GM13976 (cell line): ENCODE results near the gene SLCO1B1.
"Not testable (repeated sequence)": the region's sequence is repeated elsewhere in the genome, so short reads cannot be mapped to it uniquely, and the experiment has no call there.

Source experiments
- DNase-seq: peaks from one replicate; pipeline ENCODE4 v3.0.0; 2012; ENCODE audit warnings: low spot score
- CTCF ChIP-seq: IDR thresholded peaks from 2 replicates; pipeline ENCODE4 v1.5.1; 2012; ENCODE audit warnings: borderline replicate concordance, mild to moderate bottlenecking; ENCODE audit not compliant: insufficient read depth; ENCODE audit errors: extremely low read depth, missing control alignments, control extremely low read depth
- in situ Hi-C: fragments of 300-500 bp; cut with MboI; formaldehyde crosslinking; loops from one replicate; pipeline ENCODE4 v1.12.0; 2022; ENCODE audit warnings: low sequenced_read_pairs, mixed read lengths, inconsistent platforms; ENCODE audit not compliant: unreplicated experiment

Gene SLCO1B1

GRCh38 chr12:21130998-21131397 lies at the start of gene SLCO1B1:
SLCO1B1 (plus strand) TSS chr12:21131194; CDS start chr12:21141575, 10,381 bp downstream.
- no peak for TF ChIP-seq CTCF
- no peak for DNase-seq
- in situ Hi-C loops: no loop called here

GRCh38 chr12:21084753-21085152 lies 46.2 kb upstream of the SLCO1B1 start:
- in situ Hi-C loops, DNase-seq: not testable (repeated sequence)

GRCh38 chr12:21111732-21112131 lies 19.3 kb upstream of the SLCO1B1 start:
- no peak for TF ChIP-seq CTCF
- DNase-seq: no peak
- in situ Hi-C loops: no loop called here

- in situ Hi-C loops: no loop called here
- no peak for TF ChIP-seq CTCF
- no peak for DNase-seq
Measured at GRCh38 chr12:21113266-21113665, 17.7 kb upstream of the SLCO1B1 start.

GRCh38 chr12:21117995-21118394 lies 13.0 kb upstream of the SLCO1B1 start:
- DNase-seq: no peak
- in situ Hi-C loops: no loop called here
- TF ChIP-seq CTCF: no peak

- in situ Hi-C loops: no loop called here
- DNase-seq: no peak
- no peak for TF ChIP-seq CTCF
Measured at GRCh38 chr12:21118760-21119159, 12.2 kb upstream of the SLCO1B1 start.

GRCh38 chr12:21129351-21129750 lies 1.6 kb upstream of the SLCO1B1 start:
- in situ Hi-C loops: no loop called here
- DNase-seq: no peak
- TF ChIP-seq CTCF: no peak
